GM12891 (cell line): ENCODE measurements around the gene TCF15.

Experiments
- DNase-seq: peaks from one replicate; pipeline ENCODE4 v3.0.0; 2011; ENCODE audit warnings: low spot score; ENCODE audit not compliant: insufficient read length
- FAIRE-seq: peaks from 2 replicates; lab custom pipeline; 2011; peaks lifted over from hg19 to GRCh38; lab: Jason Lieb, UNC
- PAX5 ChIP-seq: IDR thresholded peaks from 2 replicates; pipeline ENCODE4 v1.6.1; 2011; ENCODE audit warnings: low read length, moderate library complexity, mild to moderate bottlenecking; ENCODE audit not compliant: insufficient read depth, severe bottlenecking
- POLR2A ChIP-seq: IDR thresholded peaks from 2 replicates; pipeline ENCODE4 v1.6.1; 2011; ENCODE audit warnings: low read depth, low read length, control low read depth
- POLR2AphosphoS5 ChIP-seq: IDR thresholded peaks from 2 replicates; pipeline ENCODE4 v1.6.1; 2011; ENCODE audit warnings: low read depth, low read length, control low read depth
- POU2F2 ChIP-seq: IDR thresholded peaks from 2 replicates; pipeline ENCODE4 v1.6.1; 2011; ENCODE audit warnings: low read depth, mild to moderate bottlenecking, control low read depth, low read length, moderate library complexity
- SPI1 ChIP-seq: IDR thresholded peaks from 2 replicates; pipeline ENCODE4 v1.6.1; 2011; ENCODE audit warnings: low read depth, low read length, control low read depth
- TAF1 ChIP-seq: IDR thresholded peaks from 2 replicates; pipeline ENCODE4 v1.6.1; 2011; ENCODE audit warnings: low read depth, low read length, control low read depth

The TCF15 gene

DNA sequence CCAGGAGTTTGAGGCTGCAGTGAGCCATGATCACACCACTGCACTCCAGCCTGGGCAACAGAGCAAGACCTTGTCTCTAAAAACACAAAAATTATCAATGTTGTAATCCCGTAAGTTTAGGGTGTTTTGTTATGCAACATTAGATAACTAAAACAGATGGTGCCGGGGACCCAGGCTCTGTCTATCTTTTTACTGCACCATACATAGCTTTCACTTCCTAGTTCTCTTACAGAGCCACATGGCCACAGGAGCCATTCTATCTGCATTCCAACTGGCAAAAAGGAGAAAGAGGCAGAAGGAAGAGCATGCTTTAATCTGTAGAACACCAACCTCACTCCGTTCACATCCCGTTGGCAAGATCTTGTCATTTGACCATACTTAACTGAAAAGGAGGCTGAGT is 5.4 kb upstream of the TCF15 start:
- DNase-seq (no peak), FAIRE-seq (no peak)
- TF ChIP-seq SPI1 (no peak), POU2F2 (no peak), POLR2AphosphoS5 (no peak)

GRCh38 chr20:611843-612185 is 1.7 kb upstream of the TCF15 start:
- TF ChIP-seq POLR2AphosphoS5 (no peak), POU2F2 (no peak), TAF1 (no peak), PAX5 (no peak), POLR2A (no peak), SPI1 (no peak)
- DNase-seq (no peak), FAIRE-seq (no peak)

GRCh38 chr20:611047-611842 is 1.1 kb upstream of the TCF15 start:
- FAIRE-seq (no peak), DNase-seq (no peak)

DNA sequence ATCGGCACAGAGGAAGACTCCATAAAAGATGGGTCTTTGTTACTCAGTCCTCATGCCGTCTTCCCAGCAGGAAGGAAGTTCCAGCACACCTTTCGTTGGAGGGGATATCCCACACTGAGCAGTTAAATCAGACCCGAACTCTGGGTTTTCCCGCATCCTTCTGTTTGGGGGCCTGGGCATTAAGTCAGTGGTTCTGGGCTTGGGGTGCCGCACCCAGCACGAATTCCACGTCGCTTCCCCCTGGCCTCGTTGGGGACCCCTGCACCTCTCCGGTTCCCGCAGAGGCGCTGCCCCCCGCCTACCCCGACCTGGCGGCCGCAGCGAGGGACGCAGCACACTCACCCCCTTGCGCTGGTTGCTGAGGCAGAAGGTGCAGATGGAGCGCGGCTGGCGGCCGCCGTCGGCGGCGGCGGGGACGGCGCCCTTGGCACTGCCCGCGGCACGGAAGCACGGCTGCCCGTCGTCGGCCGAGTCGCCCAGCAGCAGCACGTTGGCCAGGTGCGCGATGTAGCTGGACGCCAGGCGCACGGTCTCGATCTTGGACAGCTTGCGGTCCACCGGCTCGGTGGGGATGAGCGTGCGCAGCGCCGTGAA is 641 bp downstream of the TCF15 start:
- TF ChIP-seq POLR2AphosphoS5 (no peak), PAX5 (no peak), POU2F2 (no peak)
- FAIRE-seq (no peak), DNase-seq (no peak)

More at GRCh38 chr20:611047-611842, 1.1 kb upstream of the TCF15 start:
- TF ChIP-seq POLR2A (no peak), TAF1 (no peak), POLR2AphosphoS5 (no peak), POU2F2 (no peak), SPI1 (no peak)

GRCh38 chr20:608970-609369 is 1.1 kb downstream of the TCF15 start:
- FAIRE-seq (no peak), DNase-seq (no peak)
- no peak for TF ChIP-seq PAX5
- no peak for TF ChIP-seq POLR2A
- TF ChIP-seq SPI1, result no peak
- TF ChIP-seq TAF1, result no peak
- TF ChIP-seq POLR2AphosphoS5, result no peak
- no peak for TF ChIP-seq POU2F2

- no peak for FAIRE-seq
- TF ChIP-seq POLR2A, result no peak
- TF ChIP-seq TAF1, result no peak
- no peak for TF ChIP-seq PAX5
- no peak for TF ChIP-seq POLR2AphosphoS5
- no peak for TF ChIP-seq POU2F2
- no peak for TF ChIP-seq SPI1
- no peak for DNase-seq
These were observed 2.6 kb downstream of the TCF15 start for GRCh38 chr20:607476-607875.

- no peak for TF ChIP-seq POU2F2
- TF ChIP-seq POLR2AphosphoS5, result no peak
- no peak for TF ChIP-seq TAF1
- no peak for TF ChIP-seq PAX5
- no peak for TF ChIP-seq SPI1
- no peak for TF ChIP-seq POLR2A
- FAIRE-seq (no peak), DNase-seq (no peak)
These were observed 4.9 kb downstream of the TCF15 start for GRCh38 chr20:605237-605636.

DNA sequence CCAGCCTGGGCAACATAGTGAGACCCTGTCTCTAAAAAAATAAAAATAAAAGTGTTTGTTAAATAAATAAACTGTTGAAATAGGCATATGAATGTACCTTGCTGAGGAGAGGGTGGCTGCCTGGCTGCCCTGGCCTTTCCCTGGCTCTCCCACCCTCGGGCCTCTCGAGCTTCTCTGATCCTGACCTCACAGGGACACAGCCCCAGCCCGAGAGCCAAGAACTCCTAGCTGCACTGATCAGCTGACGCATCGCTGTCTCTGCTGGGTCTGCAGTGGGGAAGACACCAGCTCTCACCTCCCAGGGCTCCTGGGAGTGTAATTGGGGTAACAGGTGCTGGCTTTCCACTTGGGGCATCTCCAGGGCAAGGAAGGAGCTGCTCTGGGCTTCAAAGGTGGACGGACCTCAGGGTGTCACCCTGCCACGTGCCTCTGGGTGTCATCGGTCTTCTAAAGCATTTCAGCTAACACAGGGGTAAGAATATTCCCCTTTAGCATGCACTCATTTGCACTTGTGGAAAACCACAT is 6.9 kb downstream of the TCF15 start:
- no peak for FAIRE-seq
- DNase-seq, result no peak
- TF ChIP-seq PAX5, result no peak
- TF ChIP-seq POLR2AphosphoS5, result no peak
- TF ChIP-seq POLR2A, result no peak
- TF ChIP-seq SPI1, result no peak
- no peak for TF ChIP-seq POU2F2
- TF ChIP-seq TAF1, result no peak

- DNase-seq (no peak), FAIRE-seq (no peak)
- TF ChIP-seq PAX5, result no peak
- no peak for TF ChIP-seq TAF1
- TF ChIP-seq POLR2AphosphoS5, result no peak
- TF ChIP-seq POLR2A, result no peak
- no peak for TF ChIP-seq POU2F2
- no peak for TF ChIP-seq SPI1
These were observed 7.8 kb downstream of the TCF15 start for GRCh38 chr20:602111-602970.
